WTC11 (cell line): ENCODE measurements around the gene SLC7A6. TPM values are rescaled to one million over a fixed set of nuclear protein-coding genes. Genes with fewer than 3 reads are reported as not detected.
A peak's percentile ranks its signal among the peaks of the same experiment; 100 is the strongest.

ENCODE experiments used
- ATAC-seq: fragments of 200-7000 bp; cut with Tn5 transposase; 2 replicates; pipeline ENCODE4 v1.10.0; 2021; ENCODE audit warnings: mild to moderate bottlenecking, moderate library complexity
- CTCF ChIA-PET: fragments of 300-600 bp; sonication (Branson Sonifier 250); formaldehyde crosslinking; loops from one replicate; lab custom pipeline; 2021; ENCODE audit warnings: antibody characterized with exemption; lab: Charles Lee
- POLR2A ChIA-PET: fragments of 350-600 bp; sonication (Branson Sonifier 250); formaldehyde crosslinking; loops from one replicate; lab custom pipeline; 2021; ENCODE audit warnings: antibody characterized with exemption; lab: Charles Lee
- DNase-seq: peaks from one replicate; pipeline ENCODE4 v3.0.0; 2021; ENCODE audit warnings: low spot score
- H3K27ac Mint-ChIP-seq: 2 replicates; pipeline ENCODE4 v1.8.0; 2021; ENCODE audit warnings: mixed read lengths
- H3K27me3 Mint-ChIP-seq: 2 replicates; pipeline ENCODE4 v1.8.0; 2021; ENCODE audit warnings: low read depth, mild to moderate bottlenecking, moderate library complexity, mixed read lengths
- H3K36me3 Mint-ChIP-seq: 2 replicates; pipeline ENCODE4 v1.8.0; 2021; ENCODE audit warnings: mixed read lengths
- H3K4me1 Mint-ChIP-seq: 2 replicates; pipeline ENCODE4 v1.8.0; 2022; ENCODE audit warnings: mixed read lengths
- H3K4me3 Mint-ChIP-seq: 2 replicates; pipeline ENCODE4 v1.8.0; 2021; ENCODE audit warnings: mild to moderate bottlenecking, moderate library complexity, mixed read lengths
- H3K9me3 Mint-ChIP-seq: 2 replicates; pipeline ENCODE4 v1.8.0; 2021; ENCODE audit warnings: mixed read lengths
- ATF2 ChIP-seq: sonication (generic); formaldehyde crosslinking; IDR thresholded peaks from 2 replicates; pipeline ENCODE4 v1.8.1; 2022; ENCODE audit warnings: low read depth, missing genetic modification reagents, borderline replicate concordance
- ELF4 ChIP-seq: sonication (generic); formaldehyde crosslinking; IDR thresholded peaks from 2 replicates; pipeline ENCODE4 v1.8.1; 2022; ENCODE audit warnings: low read depth, mild to moderate bottlenecking, moderate library complexity, missing genetic modification reagents
- ESRRA ChIP-seq: sonication (generic); formaldehyde crosslinking; IDR thresholded peaks from 2 replicates; pipeline ENCODE4 v1.8.1; 2022; ENCODE audit warnings: mild to moderate bottlenecking, missing genetic modification reagents, borderline replicate concordance
- FOXK1 ChIP-seq: sonication (generic); formaldehyde crosslinking; IDR thresholded peaks from 2 replicates; pipeline ENCODE4 v1.8.0; 2022; ENCODE audit warnings: mild to moderate bottlenecking, moderate library complexity, missing genetic modification reagents
- GABPB1 ChIP-seq: sonication (generic); formaldehyde crosslinking; IDR thresholded peaks from 2 replicates; pipeline ENCODE4 v1.8.1; 2023; ENCODE audit warnings: mild to moderate bottlenecking, missing genetic modification reagents
- GRHL2 ChIP-seq: fragments of 250-450 bp; sonication (Bioruptor Pico); IDR thresholded peaks from 2 replicates; pipeline ENCODE4 v1.8.0; 2022; ENCODE audit warnings: mild to moderate bottlenecking, moderate library complexity; ENCODE audit not compliant: insufficient replicate concordance, severe bottlenecking
- JAZF1 ChIP-seq: fragments of 250-450 bp; sonication (Bioruptor Pico); IDR thresholded peaks from 2 replicates; pipeline ENCODE4 v1.9.0; 2021; ENCODE audit warnings: moderate library complexity, mild to moderate bottlenecking, inconsistent platforms
- MXD4 ChIP-seq: fragments of 250-450 bp; sonication (Bioruptor Pico); IDR thresholded peaks from 2 replicates; pipeline ENCODE4 v1.8.0; 2021; ENCODE audit warnings: mild to moderate bottlenecking, moderate library complexity, borderline replicate concordance
- NFATC4 ChIP-seq: fragments of 250-450 bp; sonication (Bioruptor Pico); IDR thresholded peaks from 2 replicates; pipeline ENCODE4 v1.9.0; 2021; ENCODE audit warnings: mild to moderate bottlenecking
- NR2C2 ChIP-seq: sonication (generic); formaldehyde crosslinking; IDR thresholded peaks from 2 replicates; pipeline ENCODE4 v1.8.0; 2022; ENCODE audit warnings: mild to moderate bottlenecking, missing genetic modification reagents
- SMAD4 ChIP-seq: sonication (generic); formaldehyde crosslinking; IDR thresholded peaks from 2 replicates; pipeline ENCODE4 v1.8.0; 2022; ENCODE audit warnings: mild to moderate bottlenecking, missing genetic modification reagents
- SOX15 ChIP-seq: fragments of 250-450 bp; sonication (Bioruptor Pico); IDR thresholded peaks from 2 replicates; pipeline ENCODE4 v1.9.0; 2021; ENCODE audit warnings: mild to moderate bottlenecking
- SP1 ChIP-seq: sonication (generic); formaldehyde crosslinking; conservative IDR thresholded peaks from 2 replicates; pipeline ENCODE4 v1.8.1; 2022; ENCODE audit warnings: missing genetic modification reagents
- TEAD1 ChIP-seq: sonication (generic); formaldehyde crosslinking; IDR thresholded peaks from 2 replicates; pipeline ENCODE4 v1.8.0; 2022; ENCODE audit warnings: mild to moderate bottlenecking, missing genetic modification reagents
- TEAD4 ChIP-seq: sonication (generic); formaldehyde crosslinking; IDR thresholded peaks from 2 replicates; pipeline ENCODE4 v1.8.0; 2022; ENCODE audit warnings: mild to moderate bottlenecking, missing genetic modification reagents
- ZNF232 ChIP-seq: sonication (generic); formaldehyde crosslinking; IDR thresholded peaks from 2 replicates; pipeline ENCODE4 v1.8.0; 2022; ENCODE audit warnings: mild to moderate bottlenecking, missing genetic modification reagents
- ZNF263 ChIP-seq: sonication (generic); formaldehyde crosslinking; IDR thresholded peaks from 2 replicates; pipeline ENCODE4 v1.8.1; 2022; ENCODE audit warnings: low read depth, mild to moderate bottlenecking, moderate library complexity, missing genetic modification reagents
- ZNF416 ChIP-seq: fragments of 250-450 bp; sonication (Bioruptor Pico); IDR thresholded peaks from 2 replicates; pipeline ENCODE4 v1.9.0; 2021; ENCODE audit warnings: mild to moderate bottlenecking, inconsistent platforms
- total RNA-seq: library from RNA; stranded (reverse); gene quantifications from 3 replicates; pipeline ENCODE4 v1.2.3, GENCODE V29; 2021
- TF ChIP-seq, protein P1 (sequence below): sonication (generic); formaldehyde crosslinking; IDR thresholded peaks from 2 replicates; pipeline ENCODE4 v1.8.1; 2023; ENCODE audit warnings: mild to moderate bottlenecking, moderate library complexity, missing genetic modification reagents
- TF ChIP-seq, protein P2 (sequence below): fragments of 250-450 bp; sonication (Bioruptor Pico); IDR thresholded peaks from 2 replicates; pipeline ENCODE4 v2.1.2; 2022; ENCODE audit warnings: mild to moderate bottlenecking, moderate library complexity
- TF ChIP-seq, protein P3 (sequence below): sonication (generic); formaldehyde crosslinking; IDR thresholded peaks from 2 replicates; pipeline ENCODE4 v1.8.1; 2022; ENCODE audit warnings: missing genetic modification reagents, borderline replicate concordance
- TF ChIP-seq, protein P4 (sequence below): sonication (generic); formaldehyde crosslinking; IDR thresholded peaks from 2 replicates; pipeline ENCODE4 v1.8.1; 2023; ENCODE audit warnings: mild to moderate bottlenecking, missing genetic modification reagents, borderline replicate concordance
- TF ChIP-seq, protein P5 (sequence below): sonication (generic); formaldehyde crosslinking; IDR thresholded peaks from 2 replicates; pipeline ENCODE4 v1.8.1; 2023; ENCODE audit warnings: mild to moderate bottlenecking, missing genetic modification reagents

SLC7A6 gene
- total RNA-seq, 1 experiment from 2014 or later = 27.4 TPM

- no peak for ATAC-seq
- H3K27ac Mint-ChIP-seq = no peak overlapping the region
These were observed 8.3 kb downstream of the SLC7A6 start for GRCh38 chr16:68272507-68273209.

DNA sequence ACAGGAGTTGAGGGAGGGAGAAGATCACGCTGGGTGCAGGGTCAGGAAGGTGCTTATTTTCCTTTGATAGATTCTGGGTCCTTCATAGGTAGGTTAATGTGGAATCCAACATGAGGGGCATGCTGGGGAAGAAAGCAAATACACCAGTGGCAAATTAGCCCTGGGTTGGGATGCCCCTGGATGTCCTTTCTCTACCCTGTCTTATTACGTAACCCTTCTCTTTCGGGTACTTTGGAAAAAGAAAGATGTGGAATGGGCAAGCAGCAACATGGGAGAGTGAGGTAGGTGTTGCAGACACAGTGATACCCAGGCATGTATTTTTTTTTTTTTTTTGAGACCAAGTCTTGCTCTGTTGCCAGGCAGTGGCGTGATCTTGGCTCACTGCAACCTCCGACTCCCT lies 9.1 kb downstream of the SLC7A6 start:
- H3K27ac Mint-ChIP-seq = peak overlapping the region; percentile 23; the same call in 1 of the 2 replicates
- peaks cover 14% of the 10 kb centered on the region for H3K36me3 Mint-ChIP-seq
- no peak overlapping the region for H3K4me3 Mint-ChIP-seq
- H3K9me3 Mint-ChIP-seq = no peaks in the 10 kb centered on the region
- no peak for DNase-seq
- no peak for ATAC-seq
- TF ChIP-seq JAZF1 (CRISPR knock-in tag) (no peak), SOX15 (CRISPR knock-in tag) (no peak), ZNF263 (CRISPR knock-in tag) (no peak), NFATC4 (CRISPR knock-in tag) (no peak), ZNF416 (CRISPR knock-in tag) (no peak), FOXK1 (no peak), ATF2 (CRISPR knock-in tag) (no peak), ELF4 (no peak), MXD4 (CRISPR knock-in tag) (no peak), SP1 (no peak), GABPB1 (CRISPR knock-in tag) (no peak)
- TF ChIP-seq, protein P1, sequence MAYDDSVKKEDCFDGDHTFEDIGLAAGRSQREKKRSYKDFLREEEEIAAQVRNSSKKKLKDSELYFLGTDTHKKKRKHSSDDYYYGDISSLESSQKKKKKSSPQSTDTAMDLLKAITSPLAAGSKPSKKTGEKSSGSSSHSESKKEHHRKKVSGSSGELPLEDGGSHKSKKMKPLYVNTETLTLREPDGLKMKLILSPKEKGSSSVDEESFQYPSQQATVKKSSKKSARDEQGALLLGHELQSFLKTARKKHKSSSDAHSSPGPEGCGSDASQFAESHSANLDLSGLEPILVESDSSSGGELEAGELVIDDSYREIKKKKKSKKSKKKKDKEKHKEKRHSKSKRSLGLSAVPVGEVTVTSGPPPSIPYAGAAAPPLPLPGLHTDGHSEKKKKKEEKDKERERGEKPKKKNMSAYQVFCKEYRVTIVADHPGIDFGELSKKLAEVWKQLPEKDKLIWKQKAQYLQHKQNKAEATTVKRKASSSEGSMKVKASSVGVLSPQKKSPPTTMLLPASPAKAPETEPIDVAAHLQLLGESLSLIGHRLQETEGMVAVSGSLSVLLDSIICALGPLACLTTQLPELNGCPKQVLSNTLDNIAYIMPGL (CRISPR knock-in tag) = no peak
- TF ChIP-seq, protein P2, sequence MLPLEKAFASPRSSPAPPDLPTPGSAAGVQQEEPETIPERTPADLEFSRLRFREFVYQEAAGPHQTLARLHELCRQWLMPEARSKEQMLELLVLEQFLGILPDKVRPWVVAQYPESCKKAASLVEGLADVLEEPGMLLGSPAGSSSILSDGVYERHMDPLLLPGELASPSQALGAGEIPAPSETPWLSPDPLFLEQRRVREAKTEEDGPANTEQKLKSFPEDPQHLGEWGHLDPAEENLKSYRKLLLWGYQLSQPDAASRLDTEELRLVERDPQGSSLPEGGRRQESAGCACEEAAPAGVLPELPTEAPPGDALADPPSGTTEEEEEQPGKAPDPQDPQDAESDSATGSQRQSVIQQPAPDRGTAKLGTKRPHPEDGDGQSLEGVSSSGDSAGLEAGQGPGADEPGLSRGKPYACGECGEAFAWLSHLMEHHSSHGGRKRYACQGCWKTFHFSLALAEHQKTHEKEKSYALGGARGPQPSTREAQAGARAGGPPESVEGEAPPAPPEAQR = no peak
- TF ChIP-seq, protein P3, sequence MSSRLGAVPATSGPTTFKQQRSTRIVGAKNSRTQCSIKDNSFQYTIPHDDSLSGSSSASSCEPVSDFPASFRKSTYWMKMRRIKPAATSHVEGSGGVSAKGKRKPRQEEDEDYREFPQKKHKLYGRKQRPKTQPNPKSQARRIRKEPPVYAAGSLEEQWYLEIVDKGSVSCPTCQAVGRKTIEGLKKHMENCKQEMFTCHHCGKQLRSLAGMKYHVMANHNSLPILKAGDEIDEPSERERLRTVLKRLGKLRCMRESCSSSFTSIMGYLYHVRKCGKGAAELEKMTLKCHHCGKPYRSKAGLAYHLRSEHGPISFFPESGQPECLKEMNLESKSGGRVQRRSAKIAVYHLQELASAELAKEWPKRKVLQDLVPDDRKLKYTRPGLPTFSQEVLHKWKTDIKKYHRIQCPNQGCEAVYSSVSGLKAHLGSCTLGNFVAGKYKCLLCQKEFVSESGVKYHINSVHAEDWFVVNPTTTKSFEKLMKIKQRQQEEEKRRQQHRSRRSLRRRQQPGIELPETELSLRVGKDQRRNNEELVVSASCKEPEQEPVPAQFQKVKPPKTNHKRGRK (CRISPR knock-in tag) = no peak
- ChIA-PET POLR2A (no interaction called here), CTCF (interaction anchor here (1.4 to 2.8 kb wide), 4 partner anchors 9 to 37 kb away, joined by 4 to 12 read pairs (median 8); partner anchors contain the start of genes PRMT7, SLC7A6 and SLC7A6OS)
- peaks cover 8% of the 10 kb centered on the region for H3K4me1 Mint-ChIP-seq
- H3K27me3 Mint-ChIP-seq = no peaks in the 10 kb centered on the region

More at GRCh38 chr16:68272507-68273209, 8.3 kb downstream of the SLC7A6 start:
- Mint-ChIP-seq H3K4me1 (peaks cover 16% of the 10 kb centered on the region), H3K4me3 (no peak overlapping the region), H3K36me3 (peaks cover 14% of the 10 kb centered on the region), H3K27me3 (no peaks in the 10 kb centered on the region), H3K9me3 (no peaks in the 10 kb centered on the region)
- no peak for DNase-seq
- POLR2A ChIA-PET = no interaction called here
- TF ChIP-seq ZNF232 (CRISPR knock-in tag) (no peak), FOXK1 (no peak), TEAD1 (CRISPR knock-in tag) (no peak), TEAD4 (no peak), GRHL2 (CRISPR knock-in tag) (no peak), SMAD4 (CRISPR knock-in tag) (no peak), NR2C2 (no peak), ESRRA (CRISPR knock-in tag) (no peak)
- TF ChIP-seq, protein P4, sequence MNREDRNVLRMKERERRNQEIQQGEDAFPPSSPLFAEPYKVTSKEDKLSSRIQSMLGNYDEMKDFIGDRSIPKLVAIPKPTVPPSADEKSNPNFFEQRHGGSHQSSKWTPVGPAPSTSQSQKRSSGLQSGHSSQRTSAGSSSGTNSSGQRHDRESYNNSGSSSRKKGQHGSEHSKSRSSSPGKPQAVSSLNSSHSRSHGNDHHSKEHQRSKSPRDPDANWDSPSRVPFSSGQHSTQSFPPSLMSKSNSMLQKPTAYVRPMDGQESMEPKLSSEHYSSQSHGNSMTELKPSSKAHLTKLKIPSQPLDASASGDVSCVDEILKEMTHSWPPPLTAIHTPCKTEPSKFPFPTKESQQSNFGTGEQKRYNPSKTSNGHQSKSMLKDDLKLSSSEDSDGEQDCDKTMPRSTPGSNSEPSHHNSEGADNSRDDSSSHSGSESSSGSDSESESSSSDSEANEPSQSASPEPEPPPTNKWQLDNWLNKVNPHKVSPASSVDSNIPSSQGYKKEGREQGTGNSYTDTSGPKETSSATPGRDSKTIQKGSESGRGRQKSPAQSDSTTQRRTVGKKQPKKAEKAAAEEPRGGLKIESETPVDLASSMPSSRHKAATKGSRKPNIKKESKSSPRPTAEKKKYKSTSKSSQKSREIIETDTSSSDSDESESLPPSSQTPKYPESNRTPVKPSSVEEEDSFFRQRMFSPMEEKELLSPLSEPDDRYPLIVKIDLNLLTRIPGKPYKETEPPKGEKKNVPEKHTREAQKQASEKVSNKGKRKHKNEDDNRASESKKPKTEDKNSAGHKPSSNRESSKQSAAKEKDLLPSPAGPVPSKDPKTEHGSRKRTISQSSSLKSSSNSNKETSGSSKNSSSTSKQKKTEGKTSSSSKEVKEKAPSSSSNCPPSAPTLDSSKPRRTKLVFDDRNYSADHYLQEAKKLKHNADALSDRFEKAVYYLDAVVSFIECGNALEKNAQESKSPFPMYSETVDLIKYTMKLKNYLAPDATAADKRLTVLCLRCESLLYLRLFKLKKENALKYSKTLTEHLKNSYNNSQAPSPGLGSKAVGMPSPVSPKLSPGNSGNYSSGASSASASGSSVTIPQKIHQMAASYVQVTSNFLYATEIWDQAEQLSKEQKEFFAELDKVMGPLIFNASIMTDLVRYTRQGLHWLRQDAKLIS = no peak
- TF ChIP-seq, protein P5, sequence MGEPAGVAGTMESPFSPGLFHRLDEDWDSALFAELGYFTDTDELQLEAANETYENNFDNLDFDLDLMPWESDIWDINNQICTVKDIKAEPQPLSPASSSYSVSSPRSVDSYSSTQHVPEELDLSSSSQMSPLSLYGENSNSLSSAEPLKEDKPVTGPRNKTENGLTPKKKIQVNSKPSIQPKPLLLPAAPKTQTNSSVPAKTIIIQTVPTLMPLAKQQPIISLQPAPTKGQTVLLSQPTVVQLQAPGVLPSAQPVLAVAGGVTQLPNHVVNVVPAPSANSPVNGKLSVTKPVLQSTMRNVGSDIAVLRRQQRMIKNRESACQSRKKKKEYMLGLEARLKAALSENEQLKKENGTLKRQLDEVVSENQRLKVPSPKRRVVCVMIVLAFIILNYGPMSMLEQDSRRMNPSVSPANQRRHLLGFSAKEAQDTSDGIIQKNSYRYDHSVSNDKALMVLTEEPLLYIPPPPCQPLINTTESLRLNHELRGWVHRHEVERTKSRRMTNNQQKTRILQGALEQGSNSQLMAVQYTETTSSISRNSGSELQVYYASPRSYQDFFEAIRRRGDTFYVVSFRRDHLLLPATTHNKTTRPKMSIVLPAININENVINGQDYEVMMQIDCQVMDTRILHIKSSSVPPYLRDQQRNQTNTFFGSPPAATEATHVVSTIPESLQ (CRISPR knock-in tag) = no peak
- CTCF ChIA-PET = interaction anchor here (1.4 to 2.8 kb wide), 3 partner anchors 9 to 38 kb away, joined by 4 to 12 read pairs (median 8); partner anchors contain the start of genes PRMT7, SLC7A6 and SLC7A6OS
